GM21786 (cell line): Measurements from ENCODE around the gene TPCN1.
"Not testable (repeated sequence)": the region's sequence is repeated elsewhere in the genome, so short reads cannot be mapped to it uniquely, and the experiment has no call there.

ENCODE experiments used
- ATAC-seq: cut with Tn5 transposase; IDR thresholded peaks from one replicate; pipeline ENCODE4 v1.9.1; 2021; ENCODE audit not compliant: unreplicated experiment

The TPCN1 gene

DNA sequence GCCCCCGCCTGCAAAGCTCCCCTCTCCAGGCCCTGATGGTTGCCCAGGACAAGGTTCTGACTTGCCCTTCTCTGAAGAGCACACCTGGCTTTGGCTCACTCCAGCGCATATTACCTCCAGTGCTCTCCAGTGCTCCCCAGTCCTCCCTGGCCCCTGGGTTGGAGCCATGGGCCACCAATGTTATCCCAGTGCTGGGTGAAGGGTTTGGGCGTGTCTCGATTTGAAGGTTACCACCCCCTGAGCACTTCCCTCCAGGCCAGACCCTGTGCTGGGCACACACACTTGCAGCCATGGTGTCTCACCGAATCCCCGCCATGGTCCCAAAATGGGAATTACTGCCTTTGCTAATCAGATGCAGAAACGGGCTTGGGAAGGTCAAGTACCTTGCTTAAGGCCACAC is 24.7 kb upstream of the TPCN1 start:
- ATAC-seq, result no peak

DNA sequence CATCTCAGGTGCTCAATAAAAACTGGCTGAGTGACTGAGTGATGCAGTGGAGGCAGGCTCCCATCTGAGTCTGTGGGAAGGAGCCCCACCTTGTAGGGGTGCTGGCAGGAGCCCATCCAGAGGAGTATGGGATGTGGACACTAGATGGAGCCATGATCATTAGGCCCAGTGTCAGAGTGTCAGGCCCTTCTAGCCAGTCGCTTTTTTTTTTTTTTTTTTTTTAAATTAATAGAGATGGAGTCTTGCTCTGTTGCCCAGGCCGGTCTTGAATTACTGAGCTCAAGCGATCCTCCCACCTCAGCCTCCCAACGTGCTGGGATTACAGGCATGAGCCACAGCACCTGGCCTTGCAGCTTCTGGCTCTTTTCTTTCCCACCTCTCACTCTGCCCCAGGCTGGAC is 24.3 kb upstream of the TPCN1 start:
- peak; percentile 86 for ATAC-seq

DNA sequence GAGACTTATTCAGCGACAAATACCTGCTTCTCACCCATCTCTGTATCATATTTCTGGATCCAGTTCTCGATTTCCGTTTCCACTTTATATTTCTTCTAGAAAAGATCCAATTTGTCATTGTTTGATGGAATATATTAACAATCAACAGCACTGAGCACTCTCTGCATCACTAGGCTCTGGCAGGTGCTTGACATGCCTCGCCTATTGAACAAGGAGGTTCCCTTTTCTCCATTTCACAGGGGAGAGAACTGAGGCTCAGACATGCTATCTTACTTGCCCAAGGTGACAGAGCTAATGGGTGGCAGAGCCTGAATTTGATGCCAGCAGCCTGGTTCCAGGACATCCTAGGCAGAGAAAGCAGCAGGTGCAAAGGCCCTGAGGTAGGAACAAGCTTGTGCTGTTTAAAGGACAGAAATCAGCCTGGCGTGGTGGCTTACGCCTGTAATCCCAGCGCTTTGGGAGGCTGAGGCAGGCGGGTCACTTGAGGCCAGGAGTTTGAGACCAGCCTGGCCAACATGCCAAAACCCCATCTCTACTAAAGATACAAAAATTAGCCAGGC is 23.7 kb upstream of the TPCN1 start:
- ATAC-seq, result no peak

DNA sequence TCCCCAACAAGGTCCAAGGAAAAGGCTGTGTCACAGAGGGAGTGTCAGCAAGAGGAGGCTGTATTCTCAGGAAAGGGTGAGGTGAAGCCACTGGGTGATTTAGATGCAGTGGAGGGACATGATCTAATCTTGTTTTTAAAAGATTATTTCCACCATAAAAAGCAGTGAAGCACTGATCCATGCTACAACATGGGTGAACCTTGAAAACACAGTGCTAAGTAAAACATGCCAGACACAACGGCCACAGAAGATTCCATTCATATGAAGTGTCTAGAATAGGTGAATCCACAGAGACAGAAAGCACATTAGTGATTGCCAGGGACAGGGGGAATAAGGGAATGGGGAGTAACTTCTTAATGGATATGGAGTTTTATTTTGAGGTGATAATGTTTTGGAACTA is 23.0 kb upstream of the TPCN1 start:
- no peak for ATAC-seq

DNA sequence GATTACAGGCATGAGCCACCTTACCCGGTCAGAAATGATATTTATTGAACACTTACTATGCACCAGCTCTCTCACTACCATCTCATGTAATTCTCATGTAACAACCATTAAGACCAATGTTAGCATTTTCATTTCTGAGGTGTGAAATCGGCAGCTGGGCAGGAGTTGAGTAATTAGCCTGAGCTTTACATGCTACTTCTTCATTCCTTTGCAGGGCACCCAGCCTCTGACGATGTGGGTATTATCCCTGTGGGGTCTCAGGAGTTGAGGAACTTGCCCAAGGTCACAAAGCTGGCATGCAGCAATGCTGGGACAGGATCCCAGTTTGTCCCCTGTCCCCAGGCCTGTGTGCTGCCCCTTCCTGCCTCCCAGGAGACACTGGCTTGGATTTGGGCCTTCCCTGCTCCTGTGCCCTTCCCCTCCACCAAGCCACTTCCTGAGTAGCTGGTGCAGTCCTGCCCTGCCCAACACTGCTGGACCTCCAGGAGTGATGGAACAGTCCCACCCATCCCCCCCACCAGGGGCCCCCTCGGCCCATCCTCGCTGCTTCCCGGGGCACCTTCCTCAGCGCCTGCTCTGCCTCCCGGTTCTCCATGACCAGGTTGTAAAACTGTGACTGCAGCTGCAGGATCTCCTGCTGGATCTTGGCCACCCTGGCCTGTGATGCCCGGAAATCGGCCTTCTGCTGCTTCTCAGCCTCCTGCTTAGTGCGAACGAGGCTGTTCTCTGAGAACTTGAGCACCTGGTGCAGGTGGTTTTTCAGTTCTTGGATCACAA is 21.1 kb upstream of the TPCN1 start:
- ATAC-seq, result no peak

DNA sequence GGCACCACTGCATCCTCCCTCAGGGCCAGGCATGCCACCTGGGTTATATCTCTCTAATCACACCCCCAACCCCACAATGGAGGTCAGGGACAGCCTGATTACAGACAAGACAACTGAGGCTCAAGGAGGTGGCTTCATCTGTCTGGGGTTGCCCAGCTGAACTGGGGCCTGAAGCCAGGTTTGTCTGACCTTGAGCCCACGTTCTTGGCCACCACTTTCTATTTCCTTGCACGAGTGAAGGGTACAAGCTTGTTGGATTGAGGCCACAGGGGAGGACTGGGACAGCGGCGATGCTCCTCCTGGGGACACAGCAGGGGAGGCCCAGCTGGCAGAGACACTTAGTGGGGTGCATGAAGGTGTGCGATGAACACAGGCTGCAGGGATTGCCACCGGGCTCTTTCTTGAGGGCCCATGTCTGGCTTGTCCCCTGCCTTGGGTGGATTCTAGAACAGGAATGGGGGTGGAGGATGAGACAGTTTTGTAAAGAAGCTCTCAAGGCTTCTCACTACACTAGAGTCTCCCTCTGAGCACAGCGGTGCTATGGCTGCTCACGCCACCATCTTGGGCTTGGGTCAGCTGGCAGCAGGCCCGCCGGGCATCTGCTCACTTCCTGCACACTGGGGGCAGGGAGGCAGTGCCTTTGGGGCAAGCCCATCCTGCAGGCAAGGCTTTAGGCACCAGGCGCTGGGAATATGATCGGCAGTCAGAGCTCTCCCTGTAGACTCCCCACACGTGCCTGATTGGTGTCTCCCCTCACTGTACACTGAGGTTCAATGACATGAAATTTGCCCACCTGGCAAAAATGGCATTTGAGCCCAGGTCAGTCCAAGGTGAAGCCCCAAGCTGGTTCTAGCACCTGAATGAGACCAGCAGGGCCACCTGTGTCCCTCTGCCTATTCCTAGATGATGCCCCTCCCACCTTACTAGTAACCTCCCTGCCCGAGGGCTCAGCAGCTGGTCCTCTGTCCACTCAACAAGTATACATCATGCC is 19.8 kb upstream of the TPCN1 start:
- no peak for ATAC-seq

DNA sequence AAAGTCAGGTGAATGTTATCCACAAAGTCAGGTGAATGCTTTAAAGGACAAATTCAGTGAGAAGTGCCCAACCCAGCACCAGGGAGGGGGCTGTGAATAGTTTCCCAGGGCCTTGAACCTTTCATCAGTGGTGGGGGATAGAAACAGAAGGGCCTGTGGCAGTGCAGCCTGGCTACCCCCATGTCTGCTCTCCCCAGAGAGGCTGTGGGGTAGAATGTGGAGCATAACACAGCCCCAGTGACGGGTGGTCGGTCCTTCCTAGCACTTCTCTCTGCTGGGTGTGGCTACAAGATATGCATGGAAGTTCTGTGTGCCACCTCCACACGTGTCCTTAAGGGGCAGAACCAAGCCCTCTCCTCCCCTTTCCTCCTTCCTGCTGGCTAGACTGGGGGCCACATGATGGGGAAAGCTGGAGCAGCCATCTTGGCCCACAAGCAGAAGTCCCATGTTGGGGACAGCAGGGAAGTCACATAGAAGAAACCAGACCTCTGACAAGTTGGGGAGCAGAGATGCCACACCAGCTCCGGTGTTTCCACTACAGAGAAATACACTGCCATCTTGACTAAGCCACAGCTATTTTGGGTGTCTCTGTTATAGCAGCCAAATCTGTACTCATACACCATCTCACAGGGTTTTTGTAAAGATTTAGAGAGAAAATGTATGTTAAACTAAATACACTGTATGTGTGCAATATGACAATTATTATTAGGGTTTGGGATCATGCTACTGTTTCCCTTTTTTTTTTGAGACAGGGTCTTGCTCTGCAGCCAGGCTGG is 18.8 kb upstream of the TPCN1 start:
- no peak for ATAC-seq

DNA sequence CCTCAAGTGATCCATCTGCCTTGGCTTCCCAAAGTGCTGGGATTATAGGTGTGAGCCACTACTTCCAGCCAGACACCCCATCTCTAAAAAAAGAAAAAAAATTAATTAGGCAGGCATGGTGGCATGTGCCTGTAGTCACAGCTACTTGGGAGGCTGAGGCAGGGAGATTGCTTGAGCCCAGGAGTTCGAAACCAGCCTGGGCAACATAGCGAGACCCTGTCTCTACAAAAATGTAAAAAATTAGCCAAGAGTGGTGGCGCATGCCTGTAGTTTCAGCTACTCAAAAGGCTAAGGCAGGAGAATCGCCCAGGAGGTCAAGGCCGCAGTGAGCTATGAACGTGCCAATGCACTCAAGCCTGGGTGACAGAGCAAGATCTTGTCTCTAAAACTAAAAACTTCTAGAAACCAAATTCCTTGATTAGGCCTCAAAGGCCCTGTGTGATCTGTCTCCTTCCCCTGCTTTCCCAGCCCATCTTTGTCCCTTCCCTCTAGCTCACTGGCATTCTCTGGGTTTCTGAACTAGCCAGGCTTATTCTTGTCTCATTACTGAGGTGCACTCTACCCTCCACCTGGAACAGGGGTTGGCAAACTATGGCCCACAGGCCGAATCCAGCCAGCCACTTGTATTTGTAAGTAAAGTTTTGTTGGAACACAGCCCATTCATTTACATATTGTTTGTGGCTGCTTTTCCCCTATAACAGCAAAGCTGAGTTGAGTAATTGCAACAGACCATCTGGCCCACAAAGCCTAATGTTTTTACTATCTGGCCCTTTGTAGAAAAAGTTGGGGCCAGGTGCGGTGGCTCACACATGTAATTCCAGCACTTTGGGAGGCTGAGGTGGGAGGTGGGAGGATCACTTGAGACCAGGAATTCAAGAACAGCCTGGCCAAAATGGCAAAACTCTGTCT is 17.2 kb upstream of the TPCN1 start:
- ATAC-seq, result no peak

DNA sequence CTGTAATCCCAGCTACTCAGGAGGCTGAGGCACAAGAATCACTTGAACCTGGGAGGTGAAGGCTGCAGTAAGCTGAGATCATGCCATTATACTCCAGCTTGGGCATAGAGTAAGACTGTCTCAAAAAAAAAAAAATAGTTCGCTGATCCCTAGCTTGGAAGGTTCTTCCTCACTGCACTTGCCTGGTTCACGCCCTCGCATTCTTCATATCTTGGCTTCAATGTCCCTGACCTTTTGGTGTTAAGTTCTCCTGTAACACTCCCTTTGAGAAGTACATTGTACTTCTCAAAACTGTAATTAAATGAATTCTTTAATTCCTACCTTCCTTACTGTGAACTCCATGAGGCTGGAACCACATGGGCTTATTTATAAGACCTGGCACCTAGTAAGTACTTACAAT is 16.5 kb upstream of the TPCN1 start:
- ATAC-seq, result no peak

DNA sequence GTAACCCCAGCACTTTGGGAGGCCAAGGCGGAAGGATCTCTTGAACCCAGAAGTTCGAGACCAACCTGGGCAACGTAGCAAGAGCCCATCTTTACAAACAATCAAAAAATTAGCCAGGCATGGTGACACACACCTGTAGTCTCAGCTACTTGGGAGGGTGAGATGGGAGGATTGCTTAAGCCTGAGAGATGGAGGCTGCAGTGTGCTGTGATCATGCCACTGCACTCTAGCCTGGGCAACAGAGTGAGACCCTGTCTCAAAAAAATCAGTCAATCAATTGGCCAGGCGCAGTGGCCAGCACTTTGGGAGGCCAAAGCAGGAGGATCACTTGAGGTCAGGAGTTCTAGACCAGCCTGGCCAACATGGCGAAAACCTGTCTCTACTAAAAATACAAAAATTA is 14.5 kb upstream of the TPCN1 start:
- not testable (repeated sequence) for ATAC-seq

DNA sequence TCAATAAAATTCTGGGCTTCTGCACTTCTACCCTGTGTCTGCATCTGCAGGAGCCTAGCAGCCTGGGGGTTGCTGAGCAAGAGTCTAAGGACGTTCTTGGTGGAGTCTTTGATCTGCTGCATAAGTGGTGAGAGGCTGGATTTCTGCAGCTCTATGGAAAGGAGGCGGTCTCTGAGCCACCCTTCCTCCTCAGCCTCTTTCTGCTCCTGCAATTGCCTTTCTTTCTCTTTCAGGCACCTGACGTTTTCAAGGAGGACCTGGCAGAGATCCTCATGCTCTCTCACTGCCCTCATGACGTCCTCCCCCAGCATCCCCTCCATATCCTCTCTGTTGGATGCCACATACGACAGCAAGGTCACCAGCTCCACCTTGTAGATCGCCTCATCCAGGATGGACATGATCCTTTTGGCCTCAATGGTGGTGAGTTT is 13.6 kb upstream of the TPCN1 start:
- peak; percentile 1 for ATAC-seq

DNA sequence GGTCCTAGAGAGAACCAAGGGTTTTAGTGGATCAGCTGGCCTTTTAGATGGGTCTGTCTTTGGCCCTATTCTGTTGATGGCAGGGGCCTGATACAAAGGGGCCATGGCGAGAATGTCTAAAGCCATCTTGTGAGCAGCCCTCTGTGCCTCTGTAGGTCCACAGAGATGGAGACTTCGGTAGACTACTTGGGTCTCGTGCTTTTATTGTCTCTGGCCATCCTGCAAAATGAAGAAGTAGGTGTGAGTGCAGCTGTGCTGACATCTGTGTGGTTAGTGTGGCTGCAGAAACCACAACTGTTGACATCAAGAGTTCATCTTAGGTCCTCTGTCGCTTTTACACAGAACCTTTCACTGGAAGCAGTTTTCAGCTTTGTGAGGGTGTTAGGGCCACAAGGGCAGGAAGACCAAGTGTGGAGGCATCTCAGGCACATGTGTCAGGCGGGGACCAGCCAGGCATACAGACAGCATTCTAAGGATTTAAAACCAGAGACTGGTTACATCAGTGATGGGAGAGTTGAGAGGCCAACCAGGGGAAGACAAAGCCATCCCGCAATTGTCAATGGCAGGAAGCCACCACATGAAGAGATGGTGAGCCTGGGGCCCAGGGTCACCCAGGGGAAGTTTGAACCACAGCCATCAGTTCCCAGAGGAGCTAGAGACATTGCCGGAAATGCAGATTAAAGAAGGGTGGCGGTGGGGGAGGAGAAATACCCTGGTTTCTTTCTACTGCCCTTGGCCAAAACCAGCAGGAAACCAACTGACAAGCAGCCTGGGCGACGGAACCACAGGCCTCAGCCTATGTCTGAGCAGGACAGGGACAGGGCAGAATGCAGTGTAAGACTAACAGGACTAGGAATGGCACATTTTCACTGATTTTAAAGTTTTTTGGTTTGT is 13.0 kb upstream of the TPCN1 start:
- ATAC-seq, result peak; percentile 75

DNA sequence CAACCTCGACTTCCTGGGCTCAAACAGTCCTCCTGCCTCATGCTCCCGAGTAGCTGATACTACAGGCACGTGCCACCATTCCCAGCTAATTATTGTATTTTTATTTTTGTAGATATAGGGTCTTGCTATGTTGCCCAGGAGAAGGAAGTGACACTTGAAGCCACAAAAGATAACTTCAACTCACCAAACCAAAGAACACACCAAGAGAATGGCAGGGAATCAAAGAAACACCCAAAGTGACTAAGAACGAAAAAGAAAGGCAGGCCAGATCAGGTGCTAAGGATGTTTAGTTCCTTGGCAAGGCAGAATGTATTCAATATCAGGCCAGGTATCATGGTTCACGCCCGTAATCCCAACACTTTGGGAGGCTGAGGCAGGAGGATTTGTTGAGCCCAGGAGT is 10.1 kb upstream of the TPCN1 start:
- no peak for ATAC-seq

DNA sequence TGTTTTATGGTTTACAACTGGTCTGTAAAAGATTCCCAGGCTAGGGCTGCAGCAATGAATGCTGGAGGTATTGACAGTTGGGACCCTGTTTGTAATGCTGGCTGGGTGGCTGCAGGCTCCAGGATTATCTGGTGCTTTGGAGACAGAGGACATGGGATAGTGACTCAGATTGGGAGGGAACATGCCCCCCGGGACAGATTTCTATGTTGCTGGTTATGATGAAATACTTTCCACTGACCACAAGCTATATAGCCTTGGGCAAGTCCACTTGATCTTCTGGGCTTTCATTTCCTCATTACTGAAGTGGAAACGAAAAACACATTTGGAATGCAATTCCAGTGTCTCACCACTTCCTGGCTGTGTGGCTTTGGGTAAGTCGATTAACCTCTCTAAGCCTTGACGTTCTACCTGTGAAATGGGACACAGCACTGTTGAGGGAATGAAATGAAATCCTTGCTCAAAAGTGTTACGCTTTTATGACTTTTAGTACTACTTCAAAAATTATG is 6.3 kb upstream of the TPCN1 start:
- peak; percentile 72 for ATAC-seq

DNA sequence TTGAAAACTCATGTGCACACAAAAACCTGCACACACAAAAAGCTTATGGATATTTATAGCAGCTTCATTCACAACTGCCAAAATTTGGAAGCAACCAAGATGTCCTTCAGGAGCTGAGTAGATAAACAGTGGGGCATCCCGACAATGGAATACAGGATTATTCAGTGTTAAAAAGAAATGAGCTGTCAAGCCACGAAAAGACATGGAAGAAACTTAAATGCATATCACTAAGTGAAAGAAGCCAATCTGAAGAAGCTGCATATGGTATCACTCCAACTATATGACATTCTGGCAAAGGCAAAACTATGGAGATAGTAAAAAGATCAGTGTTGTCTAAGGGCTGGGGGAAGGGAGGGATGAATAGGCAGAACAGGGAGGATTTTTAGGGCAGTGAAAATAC is 5.2 kb upstream of the TPCN1 start:
- no peak for ATAC-seq

DNA sequence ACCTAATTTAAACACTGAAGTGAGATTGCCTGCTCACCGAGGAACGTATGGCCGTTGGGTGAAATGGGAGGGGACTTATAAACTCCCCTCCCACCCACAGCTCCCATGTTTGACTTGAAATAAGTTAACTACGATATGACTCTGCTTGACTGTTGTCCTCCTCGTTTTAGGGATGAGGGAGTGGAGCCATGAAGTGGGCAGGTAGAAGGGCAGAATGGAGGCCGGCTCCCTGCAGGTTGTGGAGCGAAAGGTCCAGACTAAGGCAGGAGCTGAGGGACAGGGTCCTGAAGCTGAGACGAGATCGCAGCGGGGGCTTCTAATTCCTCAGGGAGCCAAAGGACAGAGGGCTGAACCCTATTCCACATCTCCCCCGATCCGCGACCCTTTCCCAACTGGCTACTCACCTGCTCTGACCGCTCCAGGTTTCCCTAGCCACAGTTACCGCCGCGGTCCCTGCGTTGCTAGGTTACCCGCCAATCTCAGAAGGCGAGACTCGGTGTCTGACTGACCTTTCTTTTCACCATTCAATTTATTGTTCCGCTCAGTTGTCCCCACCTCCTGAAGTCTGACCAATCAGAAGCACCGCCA is 577 bp upstream of the TPCN1 start:
- ATAC-seq, result no peak

DNA sequence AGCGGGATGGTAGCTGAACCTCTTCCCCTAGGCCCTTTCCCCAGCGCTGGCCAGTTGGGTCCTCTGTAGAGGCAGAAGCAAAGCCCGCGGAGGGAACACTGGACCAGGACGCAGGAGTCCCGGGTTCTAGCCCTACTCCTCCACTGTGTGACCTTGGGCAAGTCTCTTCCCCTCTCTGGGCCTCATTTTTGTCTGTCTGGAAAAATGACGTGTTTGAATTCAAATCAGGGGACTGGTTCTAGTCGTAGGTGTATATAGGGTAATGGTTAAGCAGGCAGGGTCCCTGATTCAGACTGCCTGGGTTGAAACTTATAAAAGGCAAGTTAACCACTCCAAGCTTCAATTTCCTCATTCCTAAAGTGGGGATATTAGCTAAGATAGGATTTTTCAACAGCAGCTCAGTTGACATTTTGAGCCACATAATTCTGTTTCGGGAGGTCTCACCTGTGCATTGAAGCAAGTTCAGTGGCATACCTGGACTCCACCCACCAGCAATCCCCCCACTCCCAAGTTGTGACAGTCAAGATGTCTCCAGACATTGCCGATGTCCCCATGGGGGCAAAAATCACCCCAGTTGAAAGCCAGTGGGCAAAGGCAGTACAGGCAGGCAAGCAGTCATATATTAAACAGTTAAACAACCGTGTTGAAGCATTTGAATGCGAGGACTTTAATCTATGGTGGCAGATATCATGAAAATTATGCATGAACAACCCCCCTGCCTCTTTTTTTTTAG is 899 bp downstream of the TPCN1 start:
- no peak for ATAC-seq
